ENCODE results near the gene CD99L2.

- TF ChIP-seq CTCF (IDR thresholded peaks at IDR 0.05) (no peak), POLR2A (IDR thresholded peaks at IDR 0.05) (no peak)
Measured at GRCh38 chrX:150873616-150874015, 24.9 kb downstream of the CD99L2 start.
